GM21447 (cell line): ENCODE data around the gene VAX1.
"Not testable (repeated sequence)": the region's sequence is repeated elsewhere in the genome, so short reads cannot be mapped to it uniquely, and the experiment has no call there.

Experiments used
- ATAC-seq: cut with Tn5 transposase; IDR thresholded peaks from one replicate; pipeline ENCODE4 v1.9.1; 2021; ENCODE audit not compliant: unreplicated experiment

Gene VAX1

GRCh38 chr10:117137911-117138642 lies at the start of gene VAX1:
Gene VAX1, minus strand, starts transcription at chr10:117138270. Its CDS starts 214 bp downstream, at chr10:117138056.
- ATAC-seq, result no peak

- no peak for ATAC-seq
These were observed 49.0 kb upstream of the VAX1 start for GRCh38 chr10:117186832-117187615.

GRCh38 chr10:117185817-117186216 lies 47.7 kb upstream of the VAX1 start:
- ATAC-seq, result not testable (repeated sequence)

- no peak for ATAC-seq
These were observed 46.8 kb upstream of the VAX1 start for GRCh38 chr10:117184821-117185220.

- ATAC-seq, result no peak
These were observed 46.2 kb upstream of the VAX1 start for GRCh38 chr10:117184296-117184695.

- ATAC-seq, result no peak
These were observed 40.1 kb upstream of the VAX1 start for GRCh38 chr10:117178190-117178589.

- ATAC-seq, result peak; percentile 61
These were observed 37.9 kb upstream of the VAX1 start for GRCh38 chr10:117175901-117176534.

GRCh38 chr10:117175215-117175900 lies 37.3 kb upstream of the VAX1 start:
- ATAC-seq, result peak; percentile 40

- peak; percentile 84 for ATAC-seq
These were observed 36.6 kb upstream of the VAX1 start for GRCh38 chr10:117174439-117175214.

- ATAC-seq, result no peak
These were observed 32.2 kb upstream of the VAX1 start for GRCh38 chr10:117170244-117170643.

GRCh38 chr10:117169480-117169879 lies 31.4 kb upstream of the VAX1 start:
- no peak for ATAC-seq

GRCh38 chr10:117168729-117169128 lies 30.7 kb upstream of the VAX1 start:
- no peak for ATAC-seq

GRCh38 chr10:117167789-117168674 lies 30.0 kb upstream of the VAX1 start:
- peak; percentile 78 for ATAC-seq

GRCh38 chr10:117167346-117167788 lies 29.3 kb upstream of the VAX1 start:
- ATAC-seq, result no peak

- ATAC-seq, result no peak
These were observed 28.6 kb upstream of the VAX1 start for GRCh38 chr10:117166418-117167345.

GRCh38 chr10:117165538-117166417 lies 27.7 kb upstream of the VAX1 start:
- no peak for ATAC-seq
